Endodermal cell (in vitro differentiated cells): ENCODE measurements around the gene LSG1. TPM values are rescaled to one million over a fixed set of nuclear protein-coding genes. Genes with fewer than 3 reads are reported as not detected.

ENCODE experiments used
- DNase-seq: peaks from one replicate; pipeline ENCODE4 v3.0.0-alpha.2; 2017
- H3K27ac ChIP-seq: 2 replicates; pipeline ENCODE4 v1.5.1; 2013; ENCODE audit warnings: mild to moderate bottlenecking, low read depth, low read length, moderate library complexity
- H3K27me3 ChIP-seq: 2 replicates; pipeline ENCODE4 v1.6.1; 2013; ENCODE audit warnings: mild to moderate bottlenecking, low read length, moderate library complexity; ENCODE audit not compliant: insufficient read depth, control insufficient read depth, poor library complexity, severe bottlenecking
- H3K36me3 ChIP-seq: 2 replicates; pipeline ENCODE4 v1.7.0; 2013; ENCODE audit warnings: mild to moderate bottlenecking, low read length, moderate library complexity; ENCODE audit not compliant: control insufficient read depth, insufficient read depth
- H3K4me1 ChIP-seq: one replicate; pipeline ENCODE4 v1.7.0; 2013; ENCODE audit warnings: low read length; ENCODE audit not compliant: control insufficient read depth, insufficient read depth
- H3K4me3 ChIP-seq: 2 replicates; pipeline ENCODE4 v1.5.1; 2013; ENCODE audit warnings: mild to moderate bottlenecking, low read length, moderate library complexity
- H3K9ac ChIP-seq: 2 replicates; pipeline ENCODE4 v1.6.1; 2013; ENCODE audit warnings: mild to moderate bottlenecking, low read length, moderate library complexity; ENCODE audit not compliant: poor library complexity, severe bottlenecking; ENCODE audit errors: extremely low read depth
- H3K9me3 ChIP-seq: 2 replicates; pipeline ENCODE4 v1.6.1; 2013; ENCODE audit warnings: mild to moderate bottlenecking, low read length, moderate library complexity; ENCODE audit not compliant: control insufficient read depth
- H3K27ac Mint-ChIP-seq: 2 replicates; pipeline ENCODE4 v1.8.0; 2020; ENCODE audit warnings: mixed read lengths
- H3K27me3 Mint-ChIP-seq: 2 replicates; pipeline ENCODE4 v1.8.0; 2021; ENCODE audit warnings: mild to moderate bottlenecking, mixed read lengths; ENCODE audit not compliant: insufficient read depth
- H3K36me3 Mint-ChIP-seq: 2 replicates; pipeline ENCODE4 v1.8.0; 2020; ENCODE audit warnings: low read depth, mixed read lengths
- H3K4me1 Mint-ChIP-seq: 2 replicates; pipeline ENCODE4 v1.8.0; 2020; ENCODE audit warnings: mixed read lengths
- H3K4me3 Mint-ChIP-seq: 2 replicates; pipeline ENCODE4 v1.8.0; 2020; ENCODE audit warnings: mild to moderate bottlenecking, moderate library complexity, mixed read lengths
- H3K9me3 Mint-ChIP-seq: 2 replicates; pipeline ENCODE4 v1.8.0; 2020; ENCODE audit warnings: mild to moderate bottlenecking, mixed read lengths
- whole genome bisulfite sequencing, 2 experiments: methylation state at CpG; one replicate each; pipeline versions ENCODE4 v1.1.5 to v1.1.7; 2013; ENCODE audit warnings: missing lambda C conversion rate in 2 of 2, mixed read lengths in 1 of 2; ENCODE audit not compliant: insufficient coverage in 1 of 2, insufficient read length in 1 of 2; 5-methylcytosine and 5-hydroxymethylcytosine counted together
- total RNA-seq, 2 donors: library from RNA; stranded (reverse); fragmentation: NEBNext Ultra II Directional in 1 of 2; extraction: Animal tissue kit (Norgen Biotek cat#: 25700) in 1 of 2; gene quantifications; 2 replicates in 1 of 2; 3 replicates in 1 of 2; pipeline ENCODE4 v1.2.1, GENCODE V29; 2021
- TF ChIP-seq, protein P1 (sequence below): fragments of 200-600 bp; sonication (generic); conservative IDR thresholded peaks from 2 replicates; pipeline ENCODE4 v1.5.0; 2021; ENCODE audit warnings: antibody characterized with exemption, mild to moderate bottlenecking

The LSG1 gene
- total RNA-seq, 2 donors from 2014 or later: 38.3 to 44.7 TPM

DNA sequence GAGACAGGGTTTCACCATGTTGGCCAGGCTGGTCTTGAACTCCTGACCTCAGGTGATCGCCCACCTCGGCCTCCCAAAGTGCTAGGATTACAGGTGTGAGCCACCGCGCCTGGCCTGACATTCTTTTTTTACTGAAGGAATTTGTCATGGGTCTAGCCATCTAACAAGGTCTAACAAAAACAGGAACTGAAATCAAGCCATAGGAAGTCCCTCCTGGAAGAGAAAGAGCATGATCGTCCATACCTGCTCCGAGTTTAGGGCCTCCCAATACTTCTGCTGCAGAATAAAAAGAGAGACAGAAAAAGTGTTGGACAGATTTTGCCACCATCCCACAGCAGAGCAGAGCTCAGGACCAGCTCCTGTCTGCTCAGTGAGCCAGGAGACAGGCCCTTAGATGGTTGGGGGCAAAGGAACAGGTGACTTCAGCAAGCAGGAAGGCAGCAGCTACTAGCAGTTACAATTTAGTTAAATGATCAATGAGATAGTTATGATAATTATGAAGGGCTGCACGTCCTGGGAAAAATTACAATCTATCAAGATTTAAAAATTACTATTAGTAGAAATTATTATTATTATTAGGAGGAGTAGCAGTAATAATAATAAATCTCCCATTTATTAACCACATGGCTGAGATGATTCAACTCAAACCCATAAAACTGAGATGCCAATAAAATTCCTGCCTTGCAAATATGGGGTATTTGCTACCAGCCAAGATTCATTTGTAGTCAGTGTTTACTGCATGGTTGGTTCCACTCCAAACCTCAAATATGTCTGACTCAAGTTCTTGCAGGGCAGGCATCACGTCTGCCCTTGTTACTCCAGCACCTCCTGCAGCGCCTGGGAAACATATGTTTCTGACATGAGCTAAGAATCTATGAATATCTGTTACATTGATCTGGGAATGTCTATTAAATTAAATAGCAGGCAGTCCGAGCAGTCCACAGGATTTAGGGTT, 78.9 kb downstream of the LSG1 start:
- no peak overlapping the region for H3K27ac Mint-ChIP-seq
- Histone ChIP-seq H3K27ac (no peak overlapping the region), H3K27me3 (no peaks in the 10 kb centered on the region), H3K36me3 (peaks cover 10% of the 10 kb centered on the region), H3K9ac (no peak overlapping the region), H3K9me3 (no peaks in the 10 kb centered on the region), H3K4me1 (no peaks in the 10 kb centered on the region), H3K4me3 (no peak overlapping the region)
- H3K4me3 Mint-ChIP-seq: no peak overlapping the region
- H3K9me3 Mint-ChIP-seq: no peaks in the 10 kb centered on the region
- TF ChIP-seq, protein P1, sequence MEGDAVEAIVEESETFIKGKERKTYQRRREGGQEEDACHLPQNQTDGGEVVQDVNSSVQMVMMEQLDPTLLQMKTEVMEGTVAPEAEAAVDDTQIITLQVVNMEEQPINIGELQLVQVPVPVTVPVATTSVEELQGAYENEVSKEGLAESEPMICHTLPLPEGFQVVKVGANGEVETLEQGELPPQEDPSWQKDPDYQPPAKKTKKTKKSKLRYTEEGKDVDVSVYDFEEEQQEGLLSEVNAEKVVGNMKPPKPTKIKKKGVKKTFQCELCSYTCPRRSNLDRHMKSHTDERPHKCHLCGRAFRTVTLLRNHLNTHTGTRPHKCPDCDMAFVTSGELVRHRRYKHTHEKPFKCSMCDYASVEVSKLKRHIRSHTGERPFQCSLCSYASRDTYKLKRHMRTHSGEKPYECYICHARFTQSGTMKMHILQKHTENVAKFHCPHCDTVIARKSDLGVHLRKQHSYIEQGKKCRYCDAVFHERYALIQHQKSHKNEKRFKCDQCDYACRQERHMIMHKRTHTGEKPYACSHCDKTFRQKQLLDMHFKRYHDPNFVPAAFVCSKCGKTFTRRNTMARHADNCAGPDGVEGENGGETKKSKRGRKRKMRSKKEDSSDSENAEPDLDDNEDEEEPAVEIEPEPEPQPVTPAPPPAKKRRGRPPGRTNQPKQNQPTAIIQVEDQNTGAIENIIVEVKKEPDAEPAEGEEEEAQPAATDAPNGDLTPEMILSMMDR: no peak
- peaks cover 2% of the 10 kb centered on the region for H3K36me3 Mint-ChIP-seq
- H3K27me3 Mint-ChIP-seq: no peaks in the 10 kb centered on the region
- no peaks in the 10 kb centered on the region for H3K4me1 Mint-ChIP-seq
- no peak for DNase-seq
- 91% methylated on average over 5 to 9 of the region's 10 CpGs for WGBS, 2 experiments

Other genes starting within 250 kb of the LSG1 start
- 100 to 1,000 TPM in 1 of 2 donors, 10 to 100 TPM in 1; 99.7 to 125 TPM for gene ATP13A3, start 185.2 kb downstream of the LSG1 start, total RNA-seq
- 10 to 100 TPM; 31.0 to 34.4 TPM for gene TMEM44, start 38.8 kb downstream of the LSG1 start, total RNA-seq
- gene FAM43A, start 13.7 kb upstream of the LSG1 start, total RNA-seq: 1 to 10 TPM in 1 of 2 donors, under 1 TPM in 1; 0.58 to 4.4 TPM